Progenitor cell of endocrine pancreas (in vitro differentiated cells): Measurements from ENCODE around the gene SH2B3. TPM values are rescaled to one million over a fixed set of nuclear protein-coding genes. Genes with fewer than 3 reads are reported as not detected.

Source experiments
- DNase-seq: peaks from one replicate; pipeline ENCODE4 v3.0.0; 2021; ENCODE audit warnings: low spot score; ENCODE audit not compliant: unreplicated experiment
- H3K27ac Mint-ChIP-seq: 2 replicates; pipeline ENCODE4 v1.8.0; 2021; ENCODE audit warnings: mild to moderate bottlenecking, moderate library complexity, mixed read lengths
- H3K27me3 Mint-ChIP-seq: 2 replicates; pipeline ENCODE4 v1.8.0; 2021; ENCODE audit warnings: mixed read lengths
- H3K36me3 Mint-ChIP-seq: 2 replicates; pipeline ENCODE4 v1.8.0; 2022; ENCODE audit warnings: mixed read lengths; ENCODE audit not compliant: insufficient read depth
- H3K4me1 Mint-ChIP-seq: 2 replicates; pipeline ENCODE4 v1.8.0; 2021; ENCODE audit warnings: low read depth, mixed read lengths
- H3K4me3 Mint-ChIP-seq: 2 replicates; pipeline ENCODE4 v1.8.0; 2021; ENCODE audit warnings: low read depth, mild to moderate bottlenecking, moderate library complexity, mixed read lengths
- H3K9me3 Mint-ChIP-seq: 2 replicates; pipeline ENCODE4 v1.8.0; 2021; ENCODE audit warnings: low read depth, mixed read lengths
- CTCF ChIP-seq: fragments of 200-600 bp; sonication (generic); IDR thresholded peaks from one replicate; pipeline ENCODE4 v1.5.0; 2021; ENCODE audit warnings: antibody characterized with exemption, mild to moderate bottlenecking; ENCODE audit not compliant: unreplicated experiment
- total RNA-seq: library from RNA; stranded (reverse); gene quantifications from 2 replicates; pipeline ENCODE4 v1.2.1, GENCODE V29; 2021

SH2B3 gene
- total RNA-seq, 1 donor from 2014 or later: 0.72 TPM

GRCh38 chr12:111448266-111448830, 42.6 kb downstream of the SH2B3 start:
- peaks cover 18% of the 10 kb centered on the region for H3K36me3 Mint-ChIP-seq
- no peaks in the 10 kb centered on the region for H3K4me1 Mint-ChIP-seq
- no peak overlapping the region for H3K27ac Mint-ChIP-seq
- H3K4me3 Mint-ChIP-seq: no peak overlapping the region
- H3K27me3 Mint-ChIP-seq: no peaks in the 10 kb centered on the region
- no peak for DNase-seq
- H3K9me3 Mint-ChIP-seq: no peaks in the 10 kb centered on the region
- no peak for TF ChIP-seq CTCF

- Mint-ChIP-seq H3K36me3 (peaks cover 17% of the 10 kb centered on the region), H3K4me3 (no peak overlapping the region), H3K4me1 (no peaks in the 10 kb centered on the region), H3K27ac (no peak overlapping the region), H3K9me3 (no peaks in the 10 kb centered on the region), H3K27me3 (no peaks in the 10 kb centered on the region)
- no peak for TF ChIP-seq CTCF
- DNase-seq: no peak
Measured at GRCh38 chr12:111448846-111449790, 43.4 kb downstream of the SH2B3 start.

GRCh38 chr12:111450676-111451075, 45.0 kb downstream of the SH2B3 start:
- Mint-ChIP-seq H3K27ac (no peak overlapping the region), H3K36me3 (peaks cover 16% of the 10 kb centered on the region), H3K4me1 (no peaks in the 10 kb centered on the region), H3K4me3 (no peak overlapping the region), H3K27me3 (no peaks in the 10 kb centered on the region), H3K9me3 (no peaks in the 10 kb centered on the region)
- TF ChIP-seq CTCF: no peak
- no peak for DNase-seq

GRCh38 chr12:111451232-111451631, 45.5 kb downstream of the SH2B3 start:
- Mint-ChIP-seq H3K4me3 (no peak overlapping the region), H3K27me3 (no peaks in the 10 kb centered on the region), H3K27ac (no peak overlapping the region), H3K36me3 (peaks cover 21% of the 10 kb centered on the region), H3K9me3 (no peaks in the 10 kb centered on the region), H3K4me1 (no peaks in the 10 kb centered on the region)
- no peak for TF ChIP-seq CTCF
- DNase-seq: no peak

GRCh38 chr12:111451649-111452129, 46.0 kb downstream of the SH2B3 start:
- Mint-ChIP-seq H3K27me3 (no peaks in the 10 kb centered on the region), H3K4me3 (no peak overlapping the region), H3K9me3 (no peaks in the 10 kb centered on the region), H3K27ac (no peak overlapping the region), H3K36me3 (peaks cover 20% of the 10 kb centered on the region), H3K4me1 (no peaks in the 10 kb centered on the region)
- TF ChIP-seq CTCF: peak; percentile 77
- no peak for DNase-seq
